NCI-H2171 treated with DMSO at 0.1 percent for 48 hours (cell line): ENCODE data around the gene GJA3.
A peak's percentile ranks its signal among the peaks of the same experiment; 100 is the strongest.

Experiments used
- DNase-seq: peaks from one replicate; lab custom pipeline; 2025; lab: John Stamatoyannopoulos, UW

GJA3 gene

DNA sequence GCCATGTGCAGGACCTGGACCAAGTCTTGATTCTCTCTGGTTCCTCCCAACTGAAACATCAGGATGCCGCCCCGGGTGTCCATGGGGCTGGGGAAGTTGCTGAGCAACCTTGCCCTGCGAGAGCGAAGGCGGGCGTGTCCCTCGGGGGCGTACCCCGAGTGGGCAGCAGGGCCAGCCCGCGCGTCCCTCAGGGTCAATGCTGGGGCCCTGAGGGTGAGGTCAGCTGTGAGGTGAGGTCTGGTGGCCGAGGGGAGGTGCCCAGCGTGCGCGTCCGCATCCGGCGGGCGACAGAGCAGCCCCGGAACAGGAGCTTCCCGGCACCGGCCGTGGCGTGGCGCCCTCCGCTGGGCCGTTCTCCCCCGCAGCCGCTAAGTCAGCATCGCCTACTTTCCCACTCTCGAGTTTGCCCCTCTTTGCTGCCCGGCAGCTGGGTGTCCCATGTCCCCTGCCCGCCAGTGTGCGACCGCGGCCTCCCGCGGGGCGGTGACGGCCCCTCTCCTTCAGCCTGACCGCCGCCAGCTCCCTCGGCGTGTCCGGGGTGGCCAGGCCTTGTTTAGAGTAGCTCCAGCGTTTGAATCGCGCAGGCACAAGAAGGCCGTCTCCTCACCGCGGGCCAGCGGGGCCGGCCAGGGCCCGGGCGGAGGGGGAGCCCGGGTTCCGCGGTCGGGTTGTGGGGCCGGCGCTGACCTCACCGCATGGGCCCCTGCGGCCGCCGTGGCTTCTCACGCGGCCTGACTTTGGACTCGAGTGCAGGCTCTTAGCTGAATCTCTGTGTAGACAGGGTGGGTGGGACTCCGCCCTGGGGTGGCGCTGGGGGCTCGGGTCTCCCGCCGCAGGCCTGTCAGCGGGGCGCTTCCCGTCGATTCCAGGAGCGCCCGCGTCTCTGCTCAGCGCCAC is 33.0 kb downstream of the GJA3 start:
- no peak for DNase-seq

DNA sequence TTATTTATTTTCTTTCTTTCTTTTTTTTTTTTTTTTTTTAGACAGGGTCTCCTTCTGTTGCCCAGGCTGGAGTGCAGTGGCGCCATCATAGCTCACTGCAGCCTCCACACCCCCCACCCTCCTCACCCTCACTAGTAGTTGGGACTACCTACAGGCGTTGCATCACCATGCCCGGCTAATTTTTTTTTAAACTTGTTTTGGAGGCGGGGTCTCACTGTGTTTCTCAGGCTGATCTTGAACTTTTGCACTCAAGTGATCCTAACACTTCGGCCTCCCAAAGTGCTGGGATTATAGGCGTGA is 33.6 kb downstream of the GJA3 start:
- DNase-seq: no peak

DNA sequence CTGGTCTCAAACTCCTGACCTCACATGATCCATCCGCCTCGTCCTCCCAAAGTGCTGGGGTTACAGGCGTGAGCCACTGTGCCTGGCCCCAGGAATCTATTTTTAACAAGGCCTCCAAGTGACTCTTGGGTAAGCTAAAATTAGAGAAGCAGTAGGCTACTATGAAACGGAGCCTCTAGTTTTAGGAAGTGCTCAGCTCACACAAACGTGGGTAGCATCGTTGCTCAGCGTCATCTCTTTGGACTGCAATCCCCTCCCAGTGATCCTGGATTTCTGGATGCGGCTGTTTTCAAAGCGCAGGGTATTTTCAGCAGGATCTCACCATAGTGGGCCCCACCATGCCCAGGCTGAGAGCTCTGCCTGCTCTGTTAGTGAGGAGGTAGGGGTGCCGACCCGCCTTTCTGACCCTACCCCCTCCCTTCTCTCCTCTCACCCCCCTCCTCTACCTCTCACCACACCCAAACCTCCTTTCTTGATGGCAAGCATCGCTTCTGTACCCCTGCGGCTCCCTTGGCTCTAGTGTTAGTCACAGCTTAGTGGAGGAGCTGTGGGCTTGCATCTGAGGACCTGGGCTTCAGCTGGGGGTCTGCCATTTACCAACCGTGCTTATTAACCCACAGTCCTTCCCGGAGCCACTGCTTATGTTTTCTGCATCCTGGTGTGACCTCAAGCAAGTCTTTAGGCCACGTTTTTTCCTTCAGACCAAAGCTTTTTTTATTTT is 34.2 kb downstream of the GJA3 start:
- no peak for DNase-seq

DNA sequence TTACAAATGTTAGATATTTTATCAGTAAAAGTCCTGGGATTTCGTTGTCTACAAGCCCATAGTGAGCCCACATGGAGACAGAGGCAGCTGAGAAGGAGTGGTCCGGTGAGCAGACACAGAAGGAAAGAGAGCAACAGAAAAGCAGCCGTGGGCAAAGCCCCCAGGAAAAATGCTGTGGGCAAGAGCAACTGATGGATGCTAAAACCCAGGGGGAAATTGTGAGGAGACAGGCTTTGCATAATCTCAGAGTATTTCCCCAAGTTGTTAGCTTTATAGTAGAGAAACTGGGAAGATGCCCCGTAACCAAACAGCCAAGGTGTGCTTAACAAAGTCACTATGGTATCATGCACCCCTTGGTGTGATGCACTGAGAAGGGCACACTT is 35.1 kb downstream of the GJA3 start:
- no peak for DNase-seq

DNA sequence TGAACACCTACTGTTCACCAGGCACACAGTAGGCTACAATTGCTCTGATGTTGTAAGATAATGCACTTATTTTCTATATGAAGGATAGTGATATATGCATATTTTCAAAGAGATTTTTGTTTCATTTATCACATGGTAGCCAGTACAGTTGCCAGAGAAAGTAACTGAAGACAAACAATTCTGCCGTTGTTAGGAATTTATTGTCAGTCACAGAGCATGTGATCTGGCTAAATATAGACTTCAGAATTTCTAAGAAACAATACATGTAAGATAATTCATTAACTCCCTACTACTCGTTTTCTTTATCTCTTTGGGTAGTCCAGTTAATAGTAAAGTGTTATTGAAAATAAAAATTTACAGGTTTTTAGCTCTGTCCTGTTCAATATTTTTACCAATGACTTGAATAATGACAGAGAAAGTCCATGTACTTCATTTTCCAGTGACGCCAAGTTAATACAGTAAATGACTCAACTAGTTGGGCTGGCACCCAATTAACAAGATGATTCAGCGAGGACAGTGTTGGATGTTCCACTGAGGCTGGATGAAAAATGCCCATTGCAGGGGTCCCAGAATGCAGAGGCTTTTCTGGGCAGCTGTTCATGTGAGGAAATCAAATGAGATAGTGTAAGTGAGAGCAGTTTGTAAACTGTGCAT is 35.6 kb downstream of the GJA3 start:
- no peak for DNase-seq

DNA sequence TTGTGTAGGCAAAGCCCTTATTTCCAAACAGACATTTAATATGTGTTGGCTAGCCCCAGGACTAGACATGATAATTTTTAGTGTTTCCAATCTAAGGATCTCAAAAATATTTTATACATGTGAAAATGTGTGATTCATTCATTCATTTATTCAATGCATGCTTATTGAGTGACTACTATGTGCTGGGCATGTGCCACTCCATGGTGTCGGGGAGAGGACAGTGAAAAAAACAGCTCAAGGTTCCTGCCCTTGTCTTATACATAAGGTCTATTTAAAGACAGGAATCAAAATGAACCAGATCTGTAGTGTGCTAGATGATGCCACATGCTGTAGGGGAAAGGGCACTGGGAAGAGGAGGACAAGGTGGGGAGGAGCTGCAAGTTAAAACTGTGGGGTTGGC is 36.5 kb downstream of the GJA3 start:
- DNase-seq: no peak

DNA sequence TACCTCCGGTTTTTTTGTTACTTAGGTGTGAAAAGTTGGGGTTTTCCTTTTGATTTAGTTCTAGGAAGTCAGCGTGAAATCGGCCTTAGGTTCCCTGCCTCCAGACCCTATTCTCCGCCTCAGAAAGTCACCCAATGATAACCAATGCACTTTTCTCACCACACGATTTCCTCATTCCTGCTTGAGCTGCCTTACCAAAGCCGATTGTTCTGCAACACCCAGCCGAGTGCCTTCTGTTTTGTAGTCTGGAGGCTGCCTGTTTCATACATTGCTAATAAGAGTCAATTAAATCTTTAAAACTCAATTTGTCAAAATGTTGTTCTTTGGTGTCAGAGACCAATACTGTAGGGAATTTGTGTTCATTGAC is 39.7 kb downstream of the GJA3 start:
- no peak for DNase-seq

DNA sequence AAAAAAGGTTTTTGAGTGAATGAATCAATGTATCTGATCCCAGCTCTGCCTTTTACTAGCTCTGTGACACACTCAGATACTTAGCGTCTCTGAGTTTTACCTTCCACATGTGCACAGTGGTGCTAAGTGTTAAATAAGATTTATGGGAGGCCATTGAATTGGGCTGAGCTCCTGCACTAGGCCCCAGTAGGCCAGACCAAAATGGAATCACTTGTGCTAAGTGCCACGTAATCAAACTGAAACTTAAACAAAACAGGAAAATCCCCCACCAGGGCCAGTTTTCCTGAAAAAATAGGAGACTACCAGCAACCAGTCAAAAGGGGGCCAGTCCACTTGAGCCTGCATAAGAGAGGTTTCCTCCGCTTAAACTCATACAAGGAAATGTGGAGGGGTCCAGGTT is 40.9 kb downstream of the GJA3 start:
- DNase-seq: no peak

DNA sequence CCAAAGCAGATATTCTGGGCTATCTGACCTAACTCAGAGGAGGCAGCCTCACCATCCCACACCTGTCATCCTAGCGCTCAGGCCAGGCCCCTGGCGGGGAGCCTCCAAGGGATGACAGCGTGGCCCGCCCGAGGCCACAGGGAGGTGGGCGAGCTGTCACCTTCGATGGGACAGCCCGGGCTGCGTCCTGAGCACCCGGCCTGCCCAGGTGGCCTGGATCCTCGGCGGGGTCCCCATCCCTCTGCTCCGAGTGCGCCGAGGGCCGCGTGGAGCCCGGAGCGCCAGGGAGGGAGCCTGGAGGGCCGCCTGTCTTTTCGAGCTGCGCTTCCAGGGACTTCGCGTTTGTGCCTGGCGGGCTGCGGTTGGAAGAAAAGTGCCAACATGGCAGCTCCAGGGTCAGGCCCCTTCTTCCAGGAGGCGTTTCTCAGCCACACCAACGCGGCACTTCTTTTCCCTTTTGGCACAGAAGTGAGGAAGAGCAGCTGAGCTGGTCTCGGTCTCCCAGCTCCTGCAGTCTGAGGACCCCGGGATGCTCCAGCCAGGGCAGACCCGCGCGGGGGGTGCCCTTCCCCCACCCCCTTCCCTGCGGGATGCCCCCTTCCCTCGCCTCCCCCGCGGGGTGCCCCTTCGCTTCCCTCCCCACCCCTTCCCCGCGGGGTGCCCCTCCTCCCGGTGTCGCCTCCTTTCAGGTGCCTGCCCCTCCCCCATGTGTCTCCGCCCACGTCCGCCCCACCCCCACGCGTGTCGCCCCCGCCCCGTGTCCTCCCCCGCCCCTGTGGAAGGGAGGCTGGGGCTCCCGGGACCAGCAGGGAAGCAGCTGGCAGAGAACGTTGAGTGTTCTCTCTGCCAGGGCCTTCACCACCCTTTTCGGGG is 42.3 kb downstream of the GJA3 start:
- DNase-seq: peak; percentile 34

DNA sequence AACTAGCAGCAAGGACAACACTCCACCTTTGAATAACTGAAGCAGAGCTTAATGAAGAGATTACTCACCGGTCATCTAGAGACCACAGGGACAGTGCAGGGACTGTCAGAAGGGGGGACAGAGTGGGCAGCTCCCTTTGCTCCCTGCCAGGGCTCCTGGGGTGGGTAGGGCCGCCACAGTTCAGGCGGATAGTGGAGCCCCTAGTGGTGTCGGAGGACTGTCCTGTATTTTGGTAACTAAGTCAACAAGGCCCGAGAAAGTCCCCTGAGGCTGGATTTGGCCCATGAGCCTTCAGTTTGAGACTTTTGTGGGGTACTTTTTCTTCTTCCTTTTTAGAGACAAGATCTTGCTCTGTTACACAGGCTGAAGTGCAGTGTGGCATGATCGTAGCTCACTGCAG is 44.6 kb downstream of the GJA3 start:
- no peak for DNase-seq

DNA sequence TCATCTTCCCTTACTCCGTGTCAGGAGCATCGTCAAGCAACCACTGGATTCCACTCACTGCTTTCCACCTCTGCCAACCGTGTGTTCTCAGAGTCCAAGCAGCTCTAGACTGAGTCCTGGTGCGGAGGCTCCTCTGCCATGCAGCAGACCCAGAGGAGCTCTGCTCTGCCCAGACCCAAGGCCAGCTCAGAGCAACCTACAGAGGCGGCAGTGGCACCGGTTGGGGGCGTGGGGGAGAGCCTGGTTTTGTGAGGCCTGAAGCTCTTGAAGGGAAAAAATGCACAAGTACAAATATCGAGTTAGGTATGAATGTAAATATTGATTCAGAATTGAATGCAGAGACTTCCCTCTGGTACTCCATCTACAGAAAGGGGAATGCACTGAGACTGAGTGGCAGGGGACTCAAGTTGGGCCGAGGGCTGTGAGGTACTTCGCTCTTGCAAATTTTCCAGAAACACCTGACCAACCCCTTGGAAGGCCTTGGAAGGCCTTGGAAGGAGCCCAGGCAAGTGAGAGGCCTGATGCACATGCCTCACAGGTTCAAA is 46.7 kb downstream of the GJA3 start:
- DNase-seq: no peak

DNA sequence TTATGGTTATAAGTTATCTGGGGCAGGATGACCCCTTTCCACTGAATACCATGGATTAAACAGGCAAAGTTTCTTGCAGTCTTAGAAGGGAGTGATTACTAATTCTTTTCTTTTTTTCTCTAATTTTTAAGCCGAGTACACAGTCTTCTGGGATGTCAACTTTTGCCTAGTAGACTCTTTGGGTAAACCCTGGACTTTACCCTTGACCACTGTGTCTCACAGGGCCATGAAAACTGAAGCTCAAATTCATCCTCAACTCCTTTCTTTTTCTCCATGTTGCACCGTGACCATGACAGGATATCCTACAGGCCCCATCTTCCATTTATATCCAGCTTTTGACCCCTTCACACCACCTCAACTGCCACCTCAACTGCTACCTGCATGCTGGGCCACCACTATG is 51.8 kb downstream of the GJA3 start:
- no peak for DNase-seq

DNA sequence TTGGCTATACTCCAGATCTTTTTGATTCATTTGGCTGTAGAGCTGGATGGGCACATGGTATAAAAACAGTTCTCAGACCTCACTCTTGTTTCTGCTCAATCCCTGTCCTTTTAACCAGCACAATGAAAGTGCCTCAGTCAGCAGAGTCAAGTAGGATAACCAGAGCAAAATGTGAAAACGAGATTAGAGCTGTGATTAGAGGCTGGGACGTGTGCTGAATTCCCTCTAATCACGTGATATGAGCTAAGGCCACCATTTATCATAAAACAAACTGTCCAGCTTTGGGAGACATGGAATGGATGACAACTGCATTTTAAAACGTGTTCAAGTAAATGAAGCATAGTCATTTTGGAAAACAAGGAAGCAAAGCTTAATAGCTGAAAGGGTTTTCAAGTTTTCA is 54.1 kb downstream of the GJA3 start:
- DNase-seq: no peak

DNA sequence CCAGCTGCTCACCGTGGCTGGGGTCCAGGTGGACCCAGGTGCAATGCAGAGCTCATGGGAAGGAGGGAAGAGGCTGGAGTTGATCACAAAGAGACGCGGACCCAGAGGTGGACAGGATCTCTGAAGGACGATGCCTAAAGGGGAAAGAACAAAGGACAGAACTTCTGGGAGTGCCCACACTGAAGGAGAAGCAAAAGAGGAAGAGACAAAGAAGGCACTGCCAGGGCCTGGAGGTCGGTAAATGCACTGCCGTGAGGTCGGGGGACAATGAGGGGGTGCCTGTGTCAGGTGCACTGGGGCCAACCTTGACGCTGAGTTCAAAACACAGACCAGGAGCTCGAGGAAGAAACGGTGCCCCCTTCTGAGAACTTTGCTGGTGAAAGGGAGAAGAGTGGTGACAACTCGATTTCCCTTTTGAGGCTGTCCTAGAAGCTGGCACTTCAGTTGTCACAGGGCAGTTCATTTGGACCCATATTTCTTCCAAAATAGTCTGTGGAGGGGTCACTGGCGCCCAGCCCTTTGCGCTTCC is 55.6 kb downstream of the GJA3 start:
- DNase-seq: no peak

DNA sequence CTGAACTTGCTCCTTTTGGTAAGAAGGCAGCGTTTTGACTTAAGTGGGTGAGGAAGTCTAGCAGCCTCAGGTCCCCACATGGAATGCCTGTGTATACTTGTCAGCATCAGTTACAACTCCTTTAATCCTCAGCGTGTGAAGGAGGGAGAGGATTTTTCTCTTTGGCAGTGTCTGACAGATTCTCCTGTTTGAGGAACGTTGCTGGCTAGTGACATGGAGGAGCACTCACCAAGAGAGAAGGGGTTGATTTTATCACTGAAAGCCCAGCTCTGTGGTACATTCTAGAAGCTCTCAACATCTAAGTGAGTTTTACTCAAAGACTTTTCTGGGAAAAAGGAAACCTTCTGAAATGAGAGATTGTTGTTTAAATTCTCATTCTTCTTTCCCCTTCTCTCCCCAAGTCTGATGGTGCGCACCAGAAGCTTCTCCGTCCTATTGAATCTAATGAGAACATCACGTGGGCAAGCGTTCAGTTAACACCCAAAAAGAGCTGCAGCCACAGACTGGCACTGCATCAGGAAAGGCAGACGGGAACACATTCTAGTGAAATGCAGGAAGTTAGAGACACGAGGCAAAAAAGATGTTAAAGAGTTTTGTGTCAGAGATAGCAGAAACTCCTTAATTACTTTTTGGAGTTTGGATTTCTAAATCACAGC is 58.2 kb downstream of the GJA3 start:
- DNase-seq: no peak

DNA sequence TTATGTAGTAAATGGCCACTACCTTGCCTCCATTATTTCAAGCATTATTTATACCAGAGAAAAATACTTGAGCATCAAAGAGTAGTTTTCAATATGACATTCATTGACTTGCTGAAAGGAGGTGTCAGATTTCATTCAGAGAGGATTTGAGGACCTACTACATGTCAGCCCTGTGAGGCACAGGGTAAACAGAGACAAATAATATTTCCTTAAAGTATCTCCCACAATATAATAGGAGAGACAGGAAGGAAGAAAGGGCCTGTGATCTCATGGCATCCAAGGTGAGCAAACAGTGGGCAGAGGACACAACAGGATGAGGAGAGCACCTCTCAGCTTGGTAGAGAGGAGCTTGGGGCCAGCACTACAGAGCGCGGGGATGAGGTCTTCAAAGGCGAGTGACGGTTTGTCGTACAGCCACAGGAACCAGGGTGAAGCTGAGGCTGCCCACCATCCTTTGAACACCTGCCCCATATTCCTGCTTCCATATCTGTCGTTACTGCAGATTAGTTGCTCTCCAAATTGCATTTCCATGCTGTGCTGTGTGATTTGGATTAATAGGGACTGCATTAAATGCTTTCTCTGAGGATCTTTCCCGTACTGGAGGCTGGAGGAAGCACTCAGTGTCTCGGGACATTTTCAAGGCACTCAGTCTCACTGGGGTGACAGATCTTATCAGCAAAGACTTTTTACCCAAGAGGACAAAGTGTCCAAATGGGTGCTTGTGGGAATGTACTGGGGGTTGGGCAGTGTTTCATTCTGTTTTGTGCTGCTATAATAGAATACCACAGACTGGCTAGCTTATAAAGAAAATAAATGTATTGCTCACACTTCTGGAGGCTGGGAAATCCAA is 59.2 kb downstream of the GJA3 start:
- no peak for DNase-seq

DNA sequence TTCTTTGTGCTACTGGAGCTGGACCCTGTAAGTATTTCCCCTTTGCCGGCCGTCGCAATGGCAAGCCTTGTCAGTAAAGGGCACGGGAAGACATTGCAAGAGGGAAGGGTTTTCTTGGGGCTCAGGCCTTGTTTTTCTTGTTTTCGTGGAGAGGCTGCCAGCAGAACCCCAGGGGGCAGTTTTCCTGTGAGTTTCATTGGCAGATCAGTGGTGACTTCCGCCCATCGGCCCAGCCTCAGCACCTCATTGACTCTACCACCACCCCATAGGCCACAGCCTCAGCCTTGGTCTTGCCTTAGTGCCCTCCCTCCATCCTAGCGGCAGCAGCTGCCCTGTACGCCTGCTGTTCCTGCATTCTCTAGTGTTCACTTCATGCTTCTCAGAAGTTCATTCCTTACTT is 61.5 kb downstream of the GJA3 start:
- no peak for DNase-seq

DNA sequence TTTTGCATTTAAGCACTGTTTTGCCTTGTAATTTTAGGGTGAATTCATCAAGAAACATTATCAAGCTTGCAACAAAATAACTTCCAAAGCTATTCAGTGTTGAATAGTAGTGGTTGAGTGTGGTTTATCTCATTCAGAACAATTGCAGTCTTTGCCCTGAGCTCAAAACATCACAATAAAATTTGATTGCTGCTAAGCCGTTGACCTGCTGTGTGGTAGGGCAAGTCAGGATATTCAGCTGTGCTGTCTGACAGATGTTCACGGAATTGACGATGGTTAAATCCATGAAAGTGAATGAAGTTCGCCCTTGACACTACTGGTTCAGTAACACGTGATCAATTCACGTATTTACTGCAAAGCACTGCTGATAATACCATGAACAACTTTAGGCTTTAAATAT is 66.9 kb downstream of the GJA3 start:
- DNase-seq: no peak

DNA sequence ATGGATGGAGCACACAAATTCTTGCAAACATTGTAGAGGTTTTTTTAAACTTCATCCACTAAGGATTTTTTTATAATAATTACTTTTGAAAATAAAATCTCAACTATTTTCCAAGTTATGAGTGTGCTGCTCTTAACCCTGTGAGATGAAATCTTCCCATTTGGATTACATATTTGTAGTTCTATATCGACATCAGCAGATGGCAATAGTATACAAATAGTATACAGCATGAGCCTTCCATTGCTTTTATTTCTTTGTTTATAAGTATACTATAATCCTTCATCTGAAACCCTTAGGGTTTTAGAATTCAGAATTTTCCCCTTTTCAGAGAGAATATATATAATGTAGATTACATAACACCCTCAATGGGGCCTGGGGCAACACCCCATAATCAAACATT is 70.5 kb downstream of the GJA3 start:
- DNase-seq: no peak
